Activated T-cell treated with anti-CD3 and anti-CD28 coated beads for 4 hours (primary cell): ENCODE results near the gene SMIM21.

ENCODE experiments used
- DNase-seq: peaks from one replicate; pipeline ENCODE4 v3.0.0-alpha.2; 2020

Gene SMIM21

GRCh38 chr18:75421656-75422055, 5.8 kb downstream of the SMIM21 start:
- DNase-seq, result no peak

GRCh38 chr18:75418293-75419005, 9.1 kb downstream of the SMIM21 start:
- DNase-seq, result no peak

GRCh38 chr18:75410611-75411010, 16.9 kb downstream of the SMIM21 start:
- DNase-seq, result no peak

GRCh38 chr18:75409806-75410205, 17.7 kb downstream of the SMIM21 start:
- no peak for DNase-seq

- no peak for DNase-seq
These were observed 18.7 kb downstream of the SMIM21 start for GRCh38 chr18:75408554-75409506.

- DNase-seq, result no peak
These were observed 19.8 kb downstream of the SMIM21 start for GRCh38 chr18:75407468-75408437.

- no peak for DNase-seq
These were observed 20.7 kb downstream of the SMIM21 start for GRCh38 chr18:75406491-75407445.

- no peak for DNase-seq
These were observed 22.2 kb downstream of the SMIM21 start for GRCh38 chr18:75405351-75405750.

GRCh38 chr18:75400366-75400765, 27.1 kb downstream of the SMIM21 start:
- no peak for DNase-seq

- DNase-seq, result no peak
These were observed 32.4 kb downstream of the SMIM21 start for GRCh38 chr18:75395137-75395536.

- DNase-seq, result no peak
These were observed 33.8 kb downstream of the SMIM21 start for GRCh38 chr18:75393721-75394120.

GRCh38 chr18:75392226-75392578, 35.3 kb downstream of the SMIM21 start:
- DNase-seq, result no peak

- no peak for DNase-seq
These were observed 36.0 kb downstream of the SMIM21 start for GRCh38 chr18:75391279-75392225.

GRCh38 chr18:75390854-75391253, 36.6 kb downstream of the SMIM21 start:
- DNase-seq, result no peak

- no peak for DNase-seq
These were observed 43.4 kb downstream of the SMIM21 start for GRCh38 chr18:75384144-75384543.

- DNase-seq, result no peak
These were observed 48.9 kb downstream of the SMIM21 start for GRCh38 chr18:75378376-75379315.

GRCh38 chr18:75377926-75378325, 49.6 kb downstream of the SMIM21 start:
- DNase-seq, result no peak

GRCh38 chr18:75377258-75377657, 50.2 kb downstream of the SMIM21 start:
- DNase-seq, result no peak

GRCh38 chr18:75376004-75376403, 51.5 kb downstream of the SMIM21 start:
- DNase-seq, result no peak
